HepG2 (cell line): ENCODE measurements around the gene CSTB. TPM values are rescaled to one million over a fixed set of nuclear protein-coding genes. Genes with fewer than 3 reads are reported as not detected.

Experiments used
- CTCF ChIP-seq: sonication (generic); formaldehyde crosslinking; IDR thresholded peaks from 2 replicates; pipeline ENCODE4 v1.5.0; 2020; ENCODE audit warnings: mild to moderate bottlenecking, missing genetic modification reagents, moderate library complexity
- MYC ChIP-seq: sonication (generic); formaldehyde crosslinking; IDR thresholded peaks from 2 replicates; pipeline ENCODE4 v1.9.0; 2021; ENCODE audit warnings: missing genetic modification reagents, borderline replicate concordance
- PPARG ChIP-seq: conservative IDR thresholded peaks from 2 replicates; pipeline ENCODE4 v1.6.1; 2016; ENCODE audit warnings: missing biosample characterization, missing genetic modification reagents
- PTBP1 ChIP-seq: fragments of 200-400 bp; formaldehyde crosslinking; IDR thresholded peaks from 2 replicates; pipeline ENCODE4 v1.6.1; 2018; ENCODE audit warnings: low read length, low read depth; ENCODE audit not compliant: poor library complexity, severe bottlenecking
- RXRA ChIP-seq: sonication (generic); formaldehyde crosslinking; IDR thresholded peaks from 2 replicates; pipeline ENCODE4 v1.5.1; 2020; ENCODE audit warnings: missing genetic modification reagents
- STAG1 ChIP-seq: sonication (generic); formaldehyde crosslinking; IDR thresholded peaks from 2 replicates; pipeline ENCODE4 v1.4.0; 2020; ENCODE audit warnings: missing genetic modification reagents
- XRCC5 ChIP-seq: fragments of 200-400 bp; formaldehyde crosslinking; optimal IDR thresholded peaks from 2 replicates; pipeline ENCODE3; 2017; ENCODE audit warnings: mild to moderate bottlenecking, low read length
- ZBTB7A ChIP-seq: sonication (generic); formaldehyde crosslinking; IDR thresholded peaks from 2 replicates; pipeline ENCODE4 v1.8.0; 2022; ENCODE audit warnings: mild to moderate bottlenecking, missing genetic modification reagents
- ZFP91 ChIP-seq: sonication (generic); formaldehyde crosslinking; IDR thresholded peaks from 2 replicates; pipeline ENCODE4 v1.9.0; 2022; ENCODE audit warnings: missing genetic modification reagents, mild to moderate bottlenecking, borderline replicate concordance
- ZNF607 ChIP-seq: sonication (generic); formaldehyde crosslinking; IDR thresholded peaks from 2 replicates; pipeline ENCODE4 v1.5.1; 2020; ENCODE audit warnings: missing genetic modification reagents, mild to moderate bottlenecking, borderline replicate concordance
- ZSCAN21 ChIP-seq: sonication (generic); formaldehyde crosslinking; IDR thresholded peaks from 2 replicates; pipeline ENCODE4 v1.8.0; 2022; ENCODE audit warnings: mild to moderate bottlenecking, missing genetic modification reagents, moderate library complexity, borderline replicate concordance
- polyA plus RNA-seq, 8 experiments: library from polyadenylated mRNA; depleted of rRNA in 3 of 8; stranded (reverse) in 7 of 8; unstranded in 1 of 8; fragments of >200 nt; fragmentation: Illumina TruSeq in 4 of 8; extraction: Trizol in 4 of 8; gene quantifications; 2 replicates each; pipeline versions ENCODE4 v1.2.1 to v1.2.3, GENCODE V29; 2011 to 2016; ENCODE audit warnings: low read depth in 4 of 8, missing spikeins in 1 of 8, mixed read lengths in 1 of 8; ENCODE audit not compliant: insufficient read depth in 1 of 8
- total RNA-seq, 5 experiments: library from RNA; depleted of rRNA; stranded (reverse); fragments of >200 nt; fragmentation: Illumina TruSeq; extraction: Trizol; gene quantifications; 2 replicates each; pipeline ENCODE4 v1.2.3, GENCODE V29; 2016; ENCODE audit warnings: low read depth in 1 of 5

Gene CSTB
- total and polyA plus RNA-seq, 2 of the 13 experiments (the other 11 are each of a cell fraction or from before 2014, with no cell fraction given) = 11.7 to 94.1 TPM

- TF ChIP-seq ZFP91 (CRISPR knock-in tag) (peak; percentile 25; the same call in 1 of the 2 replicates), ZBTB7A (CRISPR knock-in tag) (0 out of 2 replicates have a peak, but pooled peaks have one; percentile 34), PTBP1 (no peak), ZNF607 (CRISPR knock-in tag) (no peak), RXRA (CRISPR knock-in tag) (peak; percentile 44; the same call in 1 of the 2 replicates), ZSCAN21 (0 out of 2 replicates have a peak, but pooled peaks have one; percentile 16), XRCC5 (peak; percentile 21), STAG1 (peak; percentile 38), MYC (peak; percentile 35; the same call in 1 of the 2 replicates), PPARG (CRISPR knock-in tag) (0 out of 2 replicates have a peak, but pooled peaks have one; percentile 16), CTCF (peak; percentile 65)
Observed at GRCh38 chr21:43816611-43817071, 40.5 kb upstream of the CSTB start (continued).
